Measurements from ENCODE around the gene LIG3. TPM values are rescaled to one million over a fixed set of nuclear protein-coding genes. Genes with fewer than 3 reads are reported as not detected.

The LIG3 gene
- total and polyA plus RNA-seq, 5 donors from 2014 or later: 9.5 to 39.1 (median 10.5) TPM

GRCh38 chr17:34979650-34980352 lies 511 bp upstream of the LIG3 start:
- no peak for DNase-seq
- H3K4me3 Mint-ChIP-seq: peak overlapping the region; percentile 82 to 95 (median 93)

GRCh38 chr17:34980681-34981537 lies 597 bp downstream of the LIG3 start:
- Histone ChIP-seq H3K4me1 (ENCODE audit: control insufficient read depth, insufficient read depth, low read length, poor library complexity, severe bottlenecking) (peaks cover 25% of the 10 kb centered on the region), H3K27me3 (ENCODE audit: control insufficient read depth, insufficient read depth, low read length) (no peaks in the 10 kb centered on the region), H3K9me3 (ENCODE audit: control insufficient read depth in 2 of 2, low read length in 2 of 2) (no peaks in the 10 kb centered on the region), H3K4me3 (ENCODE audit: low read depth, low read length) (peak overlapping the region; percentile 86), H3K36me3 (ENCODE audit: control insufficient read depth, insufficient read depth, low read length) (peaks cover 6% of the 10 kb centered on the region), H3K27ac (ENCODE audit: insufficient read depth, low read length, poor library complexity, severe bottlenecking) (peak overlapping the region; percentile 94)
- Mint-ChIP-seq H3K36me3 (peaks cover 8% of the 10 kb centered on the region), H3K4me3 (peak overlapping the region; percentile 85 to 94 (median 94)), H3K9me3 (no peaks in the 10 kb centered on the region), H3K4me1 (peaks cover 35 to 64% (median 48%) of the 10 kb centered on the region in 4 donors), H3K27ac (peak overlapping the region; percentile 91 to 97 (median 96)), H3K27me3 (no peaks in the 10 kb centered on the region)
- DNase-seq (peak; percentile 71 to 91 (median 76)), ATAC-seq (ENCODE audit: low read depth in 2 of 2) (peak; percentile 79 to 81)

More at GRCh38 chr17:34979650-34980352, 511 bp upstream of the LIG3 start:
- Mint-ChIP-seq H3K4me1 (peaks cover 35 to 58% (median 47%) of the 10 kb centered on the region in 4 donors), H3K27ac (peak overlapping the region; percentile 96 to 99 (median 98)), H3K27me3 (no peaks in the 10 kb centered on the region), H3K9me3 (no peaks in the 10 kb centered on the region), H3K36me3 (peaks cover 5% of the 10 kb centered on the region)
- Histone ChIP-seq H3K27me3 (ENCODE audit: control insufficient read depth, insufficient read depth, low read length) (no peaks in the 10 kb centered on the region), H3K27ac (ENCODE audit: insufficient read depth, low read length, poor library complexity, severe bottlenecking) (peak overlapping the region; percentile 94), H3K4me1 (ENCODE audit: control insufficient read depth, insufficient read depth, low read length, poor library complexity, severe bottlenecking) (peaks cover 25% of the 10 kb centered on the region), H3K9me3 (ENCODE audit: control insufficient read depth in 2 of 2, low read length in 2 of 2) (no peaks in the 10 kb centered on the region), H3K4me3 (ENCODE audit: low read depth, low read length) (peak overlapping the region; percentile 75), H3K36me3 (ENCODE audit: control insufficient read depth, insufficient read depth, low read length) (peaks cover 6% of the 10 kb centered on the region)
- no peak for ATAC-seq (ENCODE audit: low read depth in 2 of 2)

GRCh38 chr17:34981538-34982241 lies 1.4 kb downstream of the LIG3 start:
- peak overlapping the region; percentile 86 for H3K4me3 ChIP-seq (ENCODE audit: low read depth, low read length)
- H3K4me1 ChIP-seq (ENCODE audit: control insufficient read depth, insufficient read depth, low read length, poor library complexity, severe bottlenecking): peaks cover 25% of the 10 kb centered on the region
- Mint-ChIP-seq H3K36me3 (peaks cover 12% of the 10 kb centered on the region), H3K4me1 (peaks cover 35 to 65% (median 50%) of the 10 kb centered on the region in 4 donors), H3K27me3 (no peaks in the 10 kb centered on the region), H3K27ac (peak overlapping the region; percentile 91 to 97 (median 96)), H3K4me3 (peak overlapping the region; percentile 85 to 94 (median 94)), H3K9me3 (no peaks in the 10 kb centered on the region)
- no peak for ATAC-seq (ENCODE audit: low read depth in 2 of 2)
- H3K36me3 ChIP-seq (ENCODE audit: control insufficient read depth, insufficient read depth, low read length): peaks cover 8% of the 10 kb centered on the region
- DNase-seq: peak in 1 of 3 donors; percentile 16
- no peaks in the 10 kb centered on the region for H3K9me3 ChIP-seq (ENCODE audit: control insufficient read depth in 2 of 2, low read length in 2 of 2)
- H3K27me3 ChIP-seq (ENCODE audit: control insufficient read depth, insufficient read depth, low read length): no peaks in the 10 kb centered on the region
- peak overlapping the region; percentile 94 for H3K27ac ChIP-seq (ENCODE audit: insufficient read depth, low read length, poor library complexity, severe bottlenecking)

- peaks cover 9% of the 10 kb centered on the region for H3K4me1 ChIP-seq (ENCODE audit: control insufficient read depth, insufficient read depth, low read length, poor library complexity, severe bottlenecking)
- H3K4me3 ChIP-seq (ENCODE audit: low read depth, low read length): no peak overlapping the region
- H3K36me3 ChIP-seq (ENCODE audit: control insufficient read depth, insufficient read depth, low read length): peaks cover 45% of the 10 kb centered on the region
- H3K27me3 Mint-ChIP-seq: no peaks in the 10 kb centered on the region
- H3K4me3 Mint-ChIP-seq: peak overlapping the region in 1 of 4 donors; percentile 71
- H3K9me3 ChIP-seq (ENCODE audit: control insufficient read depth in 2 of 2, low read length in 2 of 2): no peaks in the 10 kb centered on the region
- no peaks in the 10 kb centered on the region for H3K9me3 Mint-ChIP-seq
- H3K27me3 ChIP-seq (ENCODE audit: control insufficient read depth, insufficient read depth, low read length): no peaks in the 10 kb centered on the region
- no peak for DNase-seq
- ATAC-seq (ENCODE audit: low read depth in 2 of 2): no peak
- H3K27ac ChIP-seq (ENCODE audit: insufficient read depth, low read length, poor library complexity, severe bottlenecking): no peak overlapping the region
- peaks cover 14 to 43% (median 37%) of the 10 kb centered on the region in 4 donors for H3K4me1 Mint-ChIP-seq
- no peak overlapping the region for H3K27ac Mint-ChIP-seq
- peaks cover 53% of the 10 kb centered on the region for H3K36me3 Mint-ChIP-seq
These were observed 6.9 kb downstream of the LIG3 start for GRCh38 chr17:34987232-34987631.

- ATAC-seq (ENCODE audit: low read depth in 2 of 2): no peak
- H3K27ac Mint-ChIP-seq: no peak overlapping the region
- Histone ChIP-seq H3K27ac (ENCODE audit: insufficient read depth, low read length, poor library complexity, severe bottlenecking) (no peak overlapping the region), H3K4me3 (ENCODE audit: low read depth, low read length) (no peak overlapping the region), H3K9me3 (ENCODE audit: control insufficient read depth in 2 of 2, low read length in 2 of 2) (no peaks in the 10 kb centered on the region), H3K27me3 (ENCODE audit: control insufficient read depth, insufficient read depth, low read length) (no peaks in the 10 kb centered on the region), H3K36me3 (ENCODE audit: control insufficient read depth, insufficient read depth, low read length) (peaks cover 43% of the 10 kb centered on the region), H3K4me1 (ENCODE audit: control insufficient read depth, insufficient read depth, low read length, poor library complexity, severe bottlenecking) (peaks cover 4% of the 10 kb centered on the region)
- H3K4me3 Mint-ChIP-seq: no peak overlapping the region
- no peak for DNase-seq
- H3K4me1 Mint-ChIP-seq: peaks cover 7 to 31% (median 27%) of the 10 kb centered on the region in 4 donors
- no peaks in the 10 kb centered on the region for H3K9me3 Mint-ChIP-seq
- peaks cover 64% of the 10 kb centered on the region for H3K36me3 Mint-ChIP-seq
- H3K27me3 Mint-ChIP-seq: no peaks in the 10 kb centered on the region
These were observed 8.3 kb downstream of the LIG3 start for GRCh38 chr17:34988644-34989043.

- DNase-seq (no peak), ATAC-seq (ENCODE audit: low read depth in 2 of 2) (no peak)
- peaks cover 0 to 24% (median 22%) of the 10 kb centered on the region in 4 donors for H3K4me1 Mint-ChIP-seq
- no peak overlapping the region for H3K4me3 Mint-ChIP-seq
- H3K27me3 Mint-ChIP-seq: no peaks in the 10 kb centered on the region
- H3K27me3 ChIP-seq (ENCODE audit: control insufficient read depth, insufficient read depth, low read length): no peaks in the 10 kb centered on the region
- H3K9me3 Mint-ChIP-seq: no peaks in the 10 kb centered on the region
- no peak overlapping the region for H3K27ac ChIP-seq (ENCODE audit: insufficient read depth, low read length, poor library complexity, severe bottlenecking)
- H3K9me3 ChIP-seq (ENCODE audit: control insufficient read depth in 2 of 2, low read length in 2 of 2): no peaks in the 10 kb centered on the region
- H3K36me3 ChIP-seq (ENCODE audit: control insufficient read depth, insufficient read depth, low read length): peaks cover 47% of the 10 kb centered on the region
- peaks cover 65% of the 10 kb centered on the region for H3K36me3 Mint-ChIP-seq
- no peak overlapping the region for H3K27ac Mint-ChIP-seq
- no peak overlapping the region for H3K4me3 ChIP-seq (ENCODE audit: low read depth, low read length)
- no peaks in the 10 kb centered on the region for H3K4me1 ChIP-seq (ENCODE audit: control insufficient read depth, insufficient read depth, low read length, poor library complexity, severe bottlenecking)
These were observed 9.2 kb downstream of the LIG3 start for GRCh38 chr17:34989473-34989872.

- H3K4me1 Mint-ChIP-seq: peaks cover 0 to 20% (median 11%) of the 10 kb centered on the region in 4 donors
- H3K4me3 ChIP-seq (ENCODE audit: low read depth, low read length): no peak overlapping the region
- no peaks in the 10 kb centered on the region for H3K27me3 Mint-ChIP-seq
- peaks cover 52% of the 10 kb centered on the region for H3K36me3 ChIP-seq (ENCODE audit: control insufficient read depth, insufficient read depth, low read length)
- no peaks in the 10 kb centered on the region for H3K9me3 Mint-ChIP-seq
- peak overlapping the region in 1 of 4 donors; percentile 47 for H3K4me3 Mint-ChIP-seq
- no peaks in the 10 kb centered on the region for H3K4me1 ChIP-seq (ENCODE audit: control insufficient read depth, insufficient read depth, low read length, poor library complexity, severe bottlenecking)
- H3K9me3 ChIP-seq (ENCODE audit: control insufficient read depth in 2 of 2, low read length in 2 of 2): no peaks in the 10 kb centered on the region
- ATAC-seq (ENCODE audit: low read depth in 2 of 2) (no peak), DNase-seq (no peak)
- H3K27ac ChIP-seq (ENCODE audit: insufficient read depth, low read length, poor library complexity, severe bottlenecking): no peak overlapping the region
- peak overlapping the region in 2 of 3 donors; percentile 32 for H3K27ac Mint-ChIP-seq
- peaks cover 68% of the 10 kb centered on the region for H3K36me3 Mint-ChIP-seq
- H3K27me3 ChIP-seq (ENCODE audit: control insufficient read depth, insufficient read depth, low read length): no peaks in the 10 kb centered on the region
These were observed 10.6 kb downstream of the LIG3 start for GRCh38 chr17:34990921-34991365.

Measured in CD4-positive, CD25-positive, alpha-beta regulatory T cell (primary cell).